ENCODE results near the gene DHX9. TPM values are rescaled to one million over a fixed set of nuclear protein-coding genes. Genes with fewer than 3 reads are reported as not detected.

DHX9 gene
- total RNA-seq, 1 experiment from 2014 or later, result 336 TPM

- Histone ChIP-seq H3K9me3 (ENCODE audit: control insufficient read depth, low read depth, low read length) (no peaks in the 10 kb centered on the region), H4K20me1 (ENCODE audit: control insufficient read depth, insufficient read depth, insufficient read length) (no peaks in the 10 kb centered on the region), H4K5ac (ENCODE audit: insufficient read length, low read depth, low read length) (no peak overlapping the region), H2BK12ac (ENCODE audit: insufficient read length, low read depth, low read length) (no peak overlapping the region), H3K79me1 (ENCODE audit: insufficient read depth, low read depth, low read length, poor library complexity, severe bottlenecking) (peaks cover 6% of the 10 kb centered on the region), H4K8ac (replicated peaks; ENCODE audit: insufficient read length, low read depth, low read length) (no peak overlapping the region), H3K79me2 (ENCODE audit: insufficient read depth, low read length) (no peaks in the 10 kb centered on the region), H2AFZ (ENCODE audit: low read length) (no peak overlapping the region), H3K4me2 (ENCODE audit: insufficient read depth, insufficient read length, low read length) (no peak overlapping the region), H3K4me1 (ENCODE audit: insufficient read depth, low read length) (no peaks in the 10 kb centered on the region), H3K4ac (ENCODE audit: low read depth, low read length) (no peak overlapping the region), H3K9ac (ENCODE audit: extremely low read depth, insufficient read length, low read length) (no peak overlapping the region), H2BK5ac (ENCODE audit: insufficient read length, low read length) (no peak overlapping the region), H3K23ac (ENCODE audit: insufficient read length, low read depth, low read length) (no peak overlapping the region), H3K23me2 (ENCODE audit: insufficient read length, low read depth, low read length, poor library complexity, severe bottlenecking) (no peaks in the 10 kb centered on the region), H3K27me3 (ENCODE audit: insufficient read depth, low read length) (no peaks in the 10 kb centered on the region), H3K14ac (ENCODE audit: insufficient read depth, low read length) (no peak overlapping the region), H3K18ac (ENCODE audit: insufficient read length, low read depth, low read length) (no peak overlapping the region), H2BK120ac (ENCODE audit: low read depth, low read length, poor library complexity, severe bottlenecking) (no peak overlapping the region), H3K56ac (ENCODE audit: insufficient read length, low read depth, low read length) (no peak overlapping the region), H2BK15ac (ENCODE audit: low read depth, low read length) (no peak overlapping the region), H2AK5ac (ENCODE audit: insufficient read length, low read length) (no peak overlapping the region), H4K91ac (ENCODE audit: insufficient read length, low read depth, low read length) (no peak overlapping the region), H3T11ph (ENCODE audit: low read length) (no peak overlapping the region), H2BK20ac (ENCODE audit: low read depth, low read length, poor library complexity, severe bottlenecking) (no peak overlapping the region), H3K27ac (ENCODE audit: insufficient read length, low read depth, low read length) (no peak overlapping the region)
- Mint-ChIP-seq H3K4me1 (no peaks in the 10 kb centered on the region), H3K27ac (peak overlapping the region in 1 of 3 experiments; percentile 51; a peak in 1 of 7 replicates), H3K4me3 (no peak overlapping the region), H3K9me3 (no peaks in the 10 kb centered on the region), H3K27me3 (ENCODE audit: low read depth) (no peaks in the 10 kb centered on the region), H3K36me3 (ENCODE audit: insufficient read depth in 1 of 3, low read depth in 3 of 3) (peaks cover 68 to 100% (median 94%) of the 10 kb centered on the region in 3 experiments; a peak in 6 of 7 replicates)
- WGBS (ENCODE audit: extremely low coverage, insufficient read length, low lambda C conversion rate), result no CpG with 5 or more reads among the region's 5 CpGs
- DNase-seq, result no peak
- no peak for TF ChIP-seq CTCF (conservative IDR thresholded peaks at IDR 0.05)
Observed at GRCh38 chr1:182863940-182864339, 24.8 kb downstream of the DHX9 start.
